Naive thymus-derived CD4-positive, alpha-beta T cell (primary cell): ENCODE measurements around the gene KCNG1. TPM values are rescaled to one million over a fixed set of nuclear protein-coding genes. Genes with fewer than 3 reads are reported as not detected.

Experiments
- ATAC-seq: fragments of 150-1000 bp; cut with Tn5 transposase; 2 replicates; pipeline ENCODE4 v1.10.0; 2021; ENCODE audit warnings: mild to moderate bottlenecking, moderate library complexity
- CTCF ChIA-PET: fragments of 350-600 bp; sonication (Branson Sonifier 250); formaldehyde crosslinking; loops from one replicate; lab custom pipeline; 2021; ENCODE audit warnings: antibody characterized with exemption; lab: Charles Lee
- POLR2A ChIA-PET: fragments of 350-600 bp; sonication (Branson Sonifier 250); formaldehyde crosslinking; loops from one replicate; lab custom pipeline; 2021; ENCODE audit warnings: antibody characterized with exemption, inconsistent platforms; lab: Charles Lee
- DNase-seq, 9 donors: peaks; one replicate each; pipeline versions ENCODE4 v3.0.0 to v3.0.0-alpha.2; 2020 to 2022; ENCODE audit warnings: mixed read lengths in 1 of 9
- H3K27ac ChIP-seq: one replicate; pipeline ENCODE4 v1.7.0; 2013; ENCODE audit warnings: mild to moderate bottlenecking, low read depth, low read length, moderate library complexity
- H3K27me3 ChIP-seq, 2 donors: one replicate each; pipeline ENCODE4 v1.7.0; 2013; ENCODE audit warnings: low read length in 2 of 2, mild to moderate bottlenecking in 2 of 2, moderate library complexity in 2 of 2; ENCODE audit not compliant: control insufficient read depth in 2 of 2, insufficient read depth in 2 of 2
- H3K36me3 ChIP-seq, 3 experiments: 1 replicate in 2 of 3; 2 replicates in 1 of 3; pipeline ENCODE4 v1.7.0; 2013; ENCODE audit warnings: low read length in 3 of 3, mild to moderate bottlenecking in 3 of 3, moderate library complexity in 1 of 3; ENCODE audit not compliant: insufficient read depth in 3 of 3, control insufficient read depth in 2 of 3
- H3K4me1 ChIP-seq, 2 donors: one replicate each; pipeline ENCODE4 v1.7.0; 2013; ENCODE audit warnings: low read length in 2 of 2, mild to moderate bottlenecking in 2 of 2, moderate library complexity in 1 of 2; ENCODE audit not compliant: control insufficient read depth in 2 of 2, insufficient read depth in 2 of 2
- H3K4me3 ChIP-seq: 2 replicates; pipeline ENCODE4 v1.7.0; 2013; ENCODE audit warnings: mild to moderate bottlenecking, low read length
- H3K9me3 ChIP-seq, 3 experiments: 1 replicate in 2 of 3; 2 replicates in 1 of 3; pipeline ENCODE4 v1.7.0; 2013; ENCODE audit warnings: low read length in 3 of 3; ENCODE audit not compliant: control insufficient read depth in 2 of 3
- H3K27ac Mint-ChIP-seq, 9 donors: one replicate each; pipeline ENCODE4 v1.8.0; 2020 to 2022; ENCODE audit warnings: mixed read lengths in 9 of 9, mild to moderate bottlenecking in 8 of 9, moderate library complexity in 5 of 9, inconsistent platforms in 2 of 9
- H3K27me3 Mint-ChIP-seq, 5 donors: one replicate each; pipeline ENCODE4 v1.8.0; 2021 to 2022; ENCODE audit warnings: mixed read lengths in 5 of 5, mild to moderate bottlenecking in 1 of 5
- H3K36me3 Mint-ChIP-seq, 5 donors: one replicate each; pipeline ENCODE4 v1.8.0; 2020 to 2022; ENCODE audit warnings: mixed read lengths in 5 of 5, mild to moderate bottlenecking in 3 of 5, inconsistent platforms in 1 of 5
- H3K4me1 Mint-ChIP-seq, 7 donors: one replicate each; pipeline ENCODE4 v1.8.0; 2020 to 2022; ENCODE audit warnings: mixed read lengths in 7 of 7, mild to moderate bottlenecking in 3 of 7, inconsistent platforms in 1 of 7
- H3K4me3 Mint-ChIP-seq, 10 donors: one replicate each; pipeline ENCODE4 v1.8.0; 2020 to 2022; ENCODE audit warnings: mild to moderate bottlenecking in 10 of 10, mixed read lengths in 10 of 10, moderate library complexity in 6 of 10, inconsistent platforms in 2 of 10
- H3K9me3 Mint-ChIP-seq, 11 donors: one replicate each; pipeline ENCODE4 v1.8.0; 2020 to 2022; ENCODE audit warnings: mixed read lengths in 11 of 11, mild to moderate bottlenecking in 4 of 11, inconsistent platforms in 1 of 11, moderate library complexity in 1 of 11
- intact Hi-C, 2 donors: fragments of 100-400 bp; cut with micrococcal nuclease; formaldehyde crosslinking; loops; one replicate each; pipeline ENCODE4 v1.15.1; 2023
- polyA plus RNA-seq, 2 donors: library from polyadenylated mRNA; unstranded; fragments of 300-500 nt; fragmentation: Illumina TruSeq; gene quantifications; one replicate each; pipeline ENCODE4 v1.2.3, GENCODE V29; 2021
- total RNA-seq, 6 experiments: library from RNA in 5 of 6; stranded (reverse) in 5 of 6; gene quantifications; 1 replicate in 5 of 6; 2 replicates in 1 of 6; pipeline ENCODE4 v1.2.3 and lab custom pipeline; 2021 to 2026

The KCNG1 gene
- total and polyA plus RNA-seq, 7 experiments from 2014 or later, result 0.17 to 0.73 TPM; not detected in 5

GRCh38 chr20:51029556-51029955 lies 6.6 kb upstream of the KCNG1 start:
- no peaks in the 10 kb centered on the region for H3K27me3 ChIP-seq
- intact Hi-C loops, result no loop called here
- Mint-ChIP-seq H3K4me1 (no peaks in the 10 kb centered on the region), H3K9me3 (peaks cover 0 to 9% (median 0%) of the 10 kb centered on the region in 11 donors), H3K27me3 (peaks cover 59 to 76% (median 73%) of the 10 kb centered on the region in 5 donors), H3K36me3 (peaks cover 0 to 3% (median 0%) of the 10 kb centered on the region in 5 donors), H3K4me3 (no peak overlapping the region), H3K27ac (peak overlapping the region in 1 of 9 donors; percentile 10)
- ChIA-PET CTCF (no interaction called here), POLR2A (no interaction called here)
- no peak overlapping the region for H3K27ac ChIP-seq
- ATAC-seq, result no peak
- no peaks in the 10 kb centered on the region for H3K36me3 ChIP-seq
- no peaks in the 10 kb centered on the region for H3K4me1 ChIP-seq
- H3K9me3 ChIP-seq, result no peaks in the 10 kb centered on the region
- DNase-seq, result no peak
- no peak overlapping the region for H3K4me3 ChIP-seq

- H3K4me1 ChIP-seq, result no peaks in the 10 kb centered on the region
- H3K27me3 Mint-ChIP-seq, result peaks cover 66 to 85% (median 80%) of the 10 kb centered on the region in 5 donors
- ChIA-PET POLR2A (no interaction called here), CTCF (no interaction called here)
- no peak overlapping the region for H3K27ac ChIP-seq
- ATAC-seq (no peak), DNase-seq (no peak)
- peaks cover 0 to 3% (median 0%) of the 10 kb centered on the region in 5 donors for H3K36me3 Mint-ChIP-seq
- H3K4me1 Mint-ChIP-seq, result peaks cover 0 to 7% (median 5%) of the 10 kb centered on the region in 7 donors
- no peak overlapping the region for H3K4me3 Mint-ChIP-seq
- no peaks in the 10 kb centered on the region for H3K27me3 ChIP-seq
- H3K9me3 ChIP-seq, result no peaks in the 10 kb centered on the region
- no peaks in the 10 kb centered on the region for H3K36me3 ChIP-seq
- peaks cover 0 to 9% (median 0%) of the 10 kb centered on the region in 11 donors for H3K9me3 Mint-ChIP-seq
- no peak overlapping the region for H3K27ac Mint-ChIP-seq
- intact Hi-C loops, result no loop called here
- H3K4me3 ChIP-seq, result no peak overlapping the region
Measured at GRCh38 chr20:51028616-51029212, 5.8 kb upstream of the KCNG1 start.

- DNase-seq, result no peak
- Mint-ChIP-seq H3K36me3 (peaks cover 0 to 2% (median 0%) of the 10 kb centered on the region in 5 donors), H3K27ac (peak overlapping the region in 1 of 9 donors; percentile 38), H3K27me3 (peaks cover 63 to 84% (median 81%) of the 10 kb centered on the region in 5 donors), H3K4me3 (no peak overlapping the region), H3K4me1 (peaks cover 4 to 12% (median 10%) of the 10 kb centered on the region in 7 donors), H3K9me3 (peaks cover 0 to 7% (median 0%) of the 10 kb centered on the region in 11 donors)
- no peak overlapping the region for H3K4me3 ChIP-seq
- no peaks in the 10 kb centered on the region for H3K9me3 ChIP-seq
- H3K36me3 ChIP-seq, result no peaks in the 10 kb centered on the region
- no peak for ATAC-seq
- no peaks in the 10 kb centered on the region for H3K27me3 ChIP-seq
- ChIA-PET CTCF (no interaction called here), POLR2A (no interaction called here)
- intact Hi-C loops, result no loop called here
- H3K4me1 ChIP-seq, result no peaks in the 10 kb centered on the region
- H3K27ac ChIP-seq, result no peak overlapping the region
Measured at GRCh38 chr20:51027035-51027795, 4.3 kb upstream of the KCNG1 start.

GRCh38 chr20:51026269-51026668 lies 3.4 kb upstream of the KCNG1 start:
- intact Hi-C loops, result no loop called here
- no peaks in the 10 kb centered on the region for H3K27me3 ChIP-seq
- no peak overlapping the region for H3K27ac Mint-ChIP-seq

GRCh38 chr20:51024761-51025160 lies 1.9 kb upstream of the KCNG1 start:
- no peaks in the 10 kb centered on the region for H3K4me1 ChIP-seq
- H3K4me3 ChIP-seq, result no peak overlapping the region
- no peaks in the 10 kb centered on the region for H3K9me3 ChIP-seq
- peak overlapping the region in 1 of 10 donors; percentile 17 for H3K4me3 Mint-ChIP-seq
- peaks cover 0 to 5% of the 10 kb centered on the region in 2 donors for H3K27me3 ChIP-seq
- H3K27ac Mint-ChIP-seq, result no peak overlapping the region
- ChIA-PET CTCF (no interaction called here), POLR2A (no interaction called here)
- H3K27me3 Mint-ChIP-seq, result peaks cover 60 to 85% (median 74%) of the 10 kb centered on the region in 5 donors
- no peaks in the 10 kb centered on the region for H3K36me3 ChIP-seq
- intact Hi-C loops, result no loop called here
- DNase-seq (no peak), ATAC-seq (no peak)
- peaks cover 4 to 17% (median 10%) of the 10 kb centered on the region in 7 donors for H3K4me1 Mint-ChIP-seq
- H3K36me3 Mint-ChIP-seq, result no peaks in the 10 kb centered on the region
- H3K9me3 Mint-ChIP-seq, result no peaks in the 10 kb centered on the region
- no peak overlapping the region for H3K27ac ChIP-seq

More at GRCh38 chr20:51026269-51026668, 3.4 kb upstream of the KCNG1 start:
- Histone ChIP-seq H3K9me3 (no peaks in the 10 kb centered on the region), H3K27ac (no peak overlapping the region), H3K36me3 (no peaks in the 10 kb centered on the region), H3K4me1 (no peaks in the 10 kb centered on the region), H3K4me3 (no peak overlapping the region)
- ChIA-PET CTCF (no interaction called here), POLR2A (no interaction called here)
- Mint-ChIP-seq H3K27me3 (peaks cover 63 to 84% (median 81%) of the 10 kb centered on the region in 5 donors), H3K4me1 (peaks cover 4 to 17% (median 10%) of the 10 kb centered on the region in 7 donors), H3K36me3 (no peaks in the 10 kb centered on the region), H3K4me3 (no peak overlapping the region), H3K9me3 (no peaks in the 10 kb centered on the region)
- DNase-seq (no peak), ATAC-seq (no peak)

GRCh38 chr20:51023617-51024155 lies 779 bp upstream of the KCNG1 start:
- H3K4me1 Mint-ChIP-seq, result peaks cover 4 to 17% (median 10%) of the 10 kb centered on the region in 7 donors
- H3K27ac ChIP-seq, result no peak overlapping the region
- no peaks in the 10 kb centered on the region for H3K9me3 ChIP-seq
- ChIA-PET POLR2A (no interaction called here), CTCF (no interaction called here)
- peaks cover 0 to 5% of the 10 kb centered on the region in 2 donors for H3K27me3 ChIP-seq
- intact Hi-C loops, result no loop called here
- no peaks in the 10 kb centered on the region for H3K36me3 Mint-ChIP-seq
- ATAC-seq, result no peak
- no peaks in the 10 kb centered on the region for H3K9me3 Mint-ChIP-seq
- DNase-seq, result no peak
- no peaks in the 10 kb centered on the region for H3K36me3 ChIP-seq
- H3K4me3 ChIP-seq, result no peak overlapping the region
- no peaks in the 10 kb centered on the region for H3K4me1 ChIP-seq
- no peak overlapping the region for H3K27ac Mint-ChIP-seq
- peaks cover 60 to 82% (median 70%) of the 10 kb centered on the region in 5 donors for H3K27me3 Mint-ChIP-seq
- H3K4me3 Mint-ChIP-seq, result peak overlapping the region; percentile 20 to 83 (median 66)
